SK-N-MC (cell line): ENCODE results near the gene PARVA.
A peak's percentile ranks its signal among the peaks of the same experiment; 100 is the strongest.

ENCODE experiments used
- DNase-seq: peaks from one replicate; pipeline ENCODE4 v3.0.0-alpha.2; 2011; ENCODE audit warnings: low read depth, low spot score
- H3K27ac ChIP-seq: fragments of 200-600 bp; sonication (generic); 2 replicates; pipeline ENCODE4 v1.5.1; 2016; ENCODE audit warnings: mixed run types
- H3K36me3 ChIP-seq: fragments of 200-600 bp; sonication (generic); 2 replicates; pipeline ENCODE4 v1.6.1; 2017; ENCODE audit warnings: antibody characterized with exemption, low read length, mixed read lengths; ENCODE audit not compliant: insufficient read depth
- H3K4me3 ChIP-seq: fragments of 200-600 bp; sonication (generic); 2 replicates; pipeline ENCODE4 v1.5.1; 2016
- H3K9ac ChIP-seq: fragments of 200-600 bp; sonication (generic); 2 replicates; pipeline ENCODE4 v1.8.0; 2017; ENCODE audit warnings: mixed run types, mixed read lengths; ENCODE audit not compliant: insufficient read length
- H3K9me3 ChIP-seq: fragments of 200-600 bp; sonication (generic); 2 replicates; pipeline ENCODE4 v1.6.1; 2017; ENCODE audit warnings: low read depth, mild to moderate bottlenecking, antibody characterized with exemption, low read length, moderate library complexity, mixed read lengths
- EZH2 ChIP-seq: fragments of 200-600 bp; sonication (generic); IDR thresholded peaks from one replicate; pipeline ENCODE4 v1.6.1; 2017; ENCODE audit warnings: antibody characterized with exemption
- FOXP2 ChIP-seq: optimal IDR thresholded peaks from 2 replicates; pipeline ENCODE3; 2011; ENCODE audit warnings: mild to moderate bottlenecking, moderate library complexity; ENCODE audit not compliant: insufficient read depth; ENCODE audit errors: extremely low read length, control extremely low read depth
- POLR2AphosphoS5 ChIP-seq: IDR thresholded peaks from 2 replicates; pipeline ENCODE4 v1.6.1; 2012; ENCODE audit warnings: mild to moderate bottlenecking, low read depth, low read length, borderline replicate concordance

The PARVA gene

DNA sequence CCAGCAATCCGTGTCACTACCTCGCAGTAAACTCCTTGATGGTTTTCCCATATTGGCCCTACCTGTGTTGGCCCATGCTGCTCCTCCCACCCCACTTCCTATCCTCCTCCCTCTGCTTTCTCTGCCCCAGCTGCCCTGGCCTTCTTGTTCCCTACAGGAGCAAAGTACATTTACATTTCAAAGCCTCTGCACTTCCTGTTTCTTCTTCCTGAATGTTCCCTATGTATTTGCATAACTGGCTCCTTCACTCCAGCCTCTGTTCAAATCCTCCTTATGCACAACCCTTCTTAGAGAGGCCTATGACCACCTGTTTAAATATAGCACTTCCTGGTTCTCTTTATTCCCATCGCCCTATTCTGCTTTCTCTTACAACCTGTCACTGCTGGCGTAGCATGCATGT lies 62.2 kb downstream of the PARVA start:
- Histone ChIP-seq H3K27ac (no peak overlapping the region), H3K9me3 (no peaks in the 10 kb centered on the region; the same call in 1 of the 2 replicates), H3K36me3 (no peaks in the 10 kb centered on the region), H3K4me3 (no peak overlapping the region), H3K9ac (no peak overlapping the region)
- no peak for DNase-seq
- TF ChIP-seq POLR2AphosphoS5: no peak
- TF ChIP-seq EZH2: no peak
- no peak for TF ChIP-seq FOXP2

DNA sequence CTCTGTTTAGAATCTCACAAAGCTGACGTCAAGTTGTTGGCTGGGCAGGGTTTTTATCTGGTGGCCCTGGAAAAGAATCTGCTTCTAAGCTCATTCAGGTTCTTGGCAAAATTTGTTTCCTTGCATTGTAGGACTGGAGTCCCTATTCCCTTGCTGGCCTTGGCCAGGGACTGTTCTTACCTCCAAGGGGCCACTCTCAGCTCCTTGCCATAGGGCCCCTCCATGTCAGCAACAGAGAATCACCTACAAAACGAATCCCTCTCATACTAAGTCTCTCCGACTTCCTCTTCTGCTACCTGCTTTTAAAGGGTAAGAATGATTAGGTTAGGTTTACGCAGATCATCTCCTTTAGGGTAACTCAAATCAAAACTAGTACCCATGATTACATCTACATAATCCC lies 63.2 kb downstream of the PARVA start:
- Histone ChIP-seq H3K9ac (peak overlapping the region; percentile 28), H3K27ac (peak overlapping the region; percentile 95), H3K36me3 (no peaks in the 10 kb centered on the region), H3K9me3 (no peaks in the 10 kb centered on the region; the same call in 1 of the 2 replicates), H3K4me3 (peak overlapping the region; percentile 60)
- no peak for DNase-seq
- TF ChIP-seq FOXP2: no peak
- no peak for TF ChIP-seq POLR2AphosphoS5
- no peak for TF ChIP-seq EZH2

GRCh38 chr11:12441231-12441861 lies 64.0 kb downstream of the PARVA start:
- Histone ChIP-seq H3K36me3 (no peaks in the 10 kb centered on the region), H3K9ac (peak overlapping the region; percentile 28), H3K9me3 (no peaks in the 10 kb centered on the region; the same call in 1 of the 2 replicates), H3K27ac (peak overlapping the region; percentile 95), H3K4me3 (peak overlapping the region; percentile 60)
- TF ChIP-seq FOXP2: no peak
- no peak for TF ChIP-seq EZH2
- DNase-seq: peak; percentile 89

GRCh38 chr11:12444601-12445000 lies 67.2 kb downstream of the PARVA start:
- Histone ChIP-seq H3K9me3 (no peaks in the 10 kb centered on the region; the same call in 1 of the 2 replicates), H3K4me3 (no peak overlapping the region), H3K36me3 (no peaks in the 10 kb centered on the region), H3K27ac (no peak overlapping the region), H3K9ac (no peak overlapping the region)
- TF ChIP-seq POLR2AphosphoS5 (no peak), EZH2 (no peak), FOXP2 (no peak)
- no peak for DNase-seq

DNA sequence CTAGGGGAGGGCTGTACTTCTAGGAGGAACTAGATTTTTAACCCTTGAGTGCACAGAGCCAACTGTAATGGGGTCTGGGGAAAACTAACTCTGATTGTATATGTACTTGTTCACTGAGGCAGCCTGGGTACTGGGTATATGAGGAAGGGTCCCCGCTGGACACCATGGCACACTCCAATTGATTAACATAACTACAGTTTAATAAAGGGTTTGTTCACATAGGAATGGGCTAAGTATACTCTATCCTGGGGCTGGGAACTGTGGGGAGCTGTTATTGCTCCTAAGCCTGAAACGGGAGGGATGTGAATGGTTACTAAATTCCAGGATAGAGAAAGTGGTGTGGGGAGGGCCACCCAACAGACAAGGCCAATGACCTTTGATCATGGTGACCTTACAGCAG lies 67.6 kb downstream of the PARVA start:
- TF ChIP-seq POLR2AphosphoS5 (no peak), EZH2 (no peak), FOXP2 (no peak)
- Histone ChIP-seq H3K36me3 (no peaks in the 10 kb centered on the region), H3K9me3 (no peaks in the 10 kb centered on the region; the same call in 1 of the 2 replicates), H3K9ac (no peak overlapping the region), H3K4me3 (no peak overlapping the region), H3K27ac (no peak overlapping the region)
- no peak for DNase-seq

DNA sequence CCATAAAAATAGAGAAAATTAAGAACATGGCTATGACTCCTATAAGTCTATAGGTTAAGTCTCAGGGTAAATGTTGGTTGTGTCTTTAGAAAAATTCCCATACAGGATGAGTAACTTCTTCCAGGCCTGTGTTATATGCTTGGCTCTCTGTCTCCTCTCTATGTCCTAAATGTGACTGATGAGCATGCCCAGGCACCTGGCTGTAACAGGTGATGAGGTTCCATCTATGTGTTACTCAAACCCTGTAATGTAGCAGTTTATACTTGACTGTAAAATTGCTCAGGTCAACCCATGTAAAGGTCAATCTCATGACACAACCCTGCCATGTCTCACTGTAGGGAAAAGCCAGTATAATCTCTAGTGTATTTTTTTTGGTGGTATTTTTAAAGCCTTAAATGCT lies 69.5 kb downstream of the PARVA start:
- Histone ChIP-seq H3K9me3 (no peaks in the 10 kb centered on the region), H3K27ac (no peak overlapping the region), H3K4me3 (no peak overlapping the region), H3K9ac (no peak overlapping the region), H3K36me3 (no peaks in the 10 kb centered on the region)
- TF ChIP-seq POLR2AphosphoS5 (no peak), FOXP2 (no peak), EZH2 (no peak)
- no peak for DNase-seq

- Histone ChIP-seq H3K4me3 (no peak overlapping the region), H3K9me3 (no peaks in the 10 kb centered on the region), H3K9ac (no peak overlapping the region), H3K27ac (no peak overlapping the region), H3K36me3 (no peaks in the 10 kb centered on the region)
- no peak for DNase-seq
- TF ChIP-seq POLR2AphosphoS5 (no peak), FOXP2 (no peak), EZH2 (no peak)
Observed at GRCh38 chr11:12448131-12448939, 71.0 kb downstream of the PARVA start.

DNA sequence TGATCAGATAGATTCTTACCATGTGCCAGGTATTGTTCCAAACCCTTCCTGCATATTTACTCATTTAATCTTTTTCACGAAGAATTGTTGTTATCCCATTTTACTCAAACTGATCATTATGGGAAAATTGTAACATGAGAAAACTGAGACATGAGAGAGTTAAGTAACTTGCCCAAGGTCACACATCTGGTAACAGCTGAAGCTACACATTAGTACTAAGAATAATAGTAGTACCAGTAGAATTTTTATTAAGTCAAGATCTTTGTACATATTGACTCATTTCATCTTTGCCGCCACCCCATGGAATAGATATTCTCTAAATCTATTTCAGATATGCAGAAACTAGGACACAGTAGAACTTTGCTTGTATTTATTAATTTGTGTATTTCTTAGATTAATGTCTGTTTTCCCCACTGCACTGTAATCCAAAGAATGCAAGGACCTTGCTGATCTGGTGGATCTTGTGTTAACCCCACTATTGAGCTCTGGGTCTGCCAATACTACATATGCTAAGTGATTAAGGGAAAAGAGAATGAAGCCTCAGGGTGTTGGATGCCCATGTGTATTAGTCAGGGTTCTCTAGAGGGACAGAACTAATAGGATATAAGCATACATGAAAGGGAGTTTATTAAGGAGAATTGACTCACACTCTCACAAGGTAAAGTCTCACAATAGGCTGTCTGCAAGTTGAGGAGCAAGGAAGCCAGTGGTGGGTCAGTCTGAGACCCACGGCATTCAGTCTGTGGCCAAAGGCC lies 72.8 kb downstream of the PARVA start:
- no peak for TF ChIP-seq POLR2AphosphoS5
- no peak for TF ChIP-seq FOXP2
- TF ChIP-seq EZH2: no peak
- H3K36me3 ChIP-seq: no peaks in the 10 kb centered on the region
- no peak overlapping the region for H3K27ac ChIP-seq
- no peak overlapping the region for H3K9ac ChIP-seq
- H3K4me3 ChIP-seq: no peak overlapping the region
- H3K9me3 ChIP-seq: no peaks in the 10 kb centered on the region
- no peak for DNase-seq
